ENCODE measurements around the gene TAS2R16. TPM values are rescaled to one million over a fixed set of nuclear protein-coding genes. Genes with fewer than 3 reads are reported as not detected.

The TAS2R16 gene
- total and polyA plus RNA-seq, 2 of the 13 experiments (the other 11 are each of a cell fraction or from before 2014, with no cell fraction given) = not detected

GRCh38 chr7:123028339-123028738, 32.8 kb upstream of the TAS2R16 start:
- ChIA-PET POLR2A (no interaction called here), CTCF (ENCODE audit: low intra/inter-chr PET ratio, low total read pairs) (no interaction called here)
- 3% methylated on average over 3 of the region's 3 CpGs for WGBS (ENCODE audit: low lambda C conversion rate)
- Histone ChIP-seq H3K79me2 (ENCODE audit: insufficient read depth, low read length) (no peaks in the 10 kb centered on the region), H3K9me3 (ENCODE audit: low read length) (no peaks in the 10 kb centered on the region), H4K20me1 (ENCODE audit: insufficient read depth, low read length) (no peaks in the 10 kb centered on the region), H3K27ac (ENCODE audit: extremely low read length, insufficient read depth, low read length) (no peak overlapping the region), H3K4me1 (ENCODE audit: insufficient read depth, low read length) (no peaks in the 10 kb centered on the region), H3K36me3 (replicated peaks in 1 of 2; ENCODE audit: control insufficient read depth in 1 of 2, insufficient read depth in 2 of 2, low read length in 2 of 2) (no peaks in the 10 kb centered on the region), H3K27me3 (ENCODE audit: control insufficient read depth in 1 of 2, insufficient read depth in 2 of 2, low read length in 2 of 2) (no peaks in the 10 kb centered on the region), H3K4me2 (ENCODE audit: low read depth, low read length) (no peak overlapping the region), H3K4me3 (replicated peaks in 1 of 3; ENCODE audit: insufficient read depth in 1 of 3, low read depth in 2 of 3, low read length in 3 of 3) (no peak overlapping the region), H2AFZ (ENCODE audit: low read length) (no peak overlapping the region), H3K9ac (ENCODE audit: insufficient read depth, low read depth, low read length) (no peak overlapping the region)
- DNase-seq (ENCODE audit: low spot score) (no peak), FAIRE-seq (no peak), ATAC-seq (no peak)
- BruUV-seq (replicated peaks) = no TSS peak
- TF ChIP-seq RNF2 (conservative IDR thresholded peaks at IDR 0.05; ENCODE audit: low read depth) = no peak
- TF ChIP-seq TCF12 (IDR thresholded peaks at IDR 0.05) = no peak
- TF ChIP-seq TCF12 (CRISPR knock-in tag; IDR thresholded peaks at IDR 0.05) = no peak
- no peak for TF ChIP-seq NCOR1 (IDR thresholded peaks at IDR 0.05; ENCODE audit: borderline replicate concordance, low read length)
- no peak for TF ChIP-seq MZF1 (CRISPR knock-in tag; IDR thresholded peaks at IDR 0.05; ENCODE audit: borderline replicate concordance)
- no peak for TF ChIP-seq SALL2 (CRISPR knock-in tag; IDR thresholded peaks at IDR 0.05)
- TF ChIP-seq ZNF790 (CRISPR knock-in tag; IDR thresholded peaks at IDR 0.05; ENCODE audit: borderline replicate concordance) = no peak
- TF ChIP-seq NFE2L1 (CRISPR knock-in tag; IDR thresholded peaks at IDR 0.05; ENCODE audit: borderline replicate concordance) = no peak
- TF ChIP-seq ZMYM3 (CRISPR knock-in tag; IDR thresholded peaks at IDR 0.05) = no peak
- no peak for TF ChIP-seq FOXC1 (CRISPR knock-in tag; IDR thresholded peaks at IDR 0.05; ENCODE audit: borderline replicate concordance)
- TF ChIP-seq ZBTB4 (CRISPR knock-in tag; IDR thresholded peaks at IDR 0.05; ENCODE audit: borderline replicate concordance) = no peak
- TF ChIP-seq ZNF766 (CRISPR knock-in tag; IDR thresholded peaks at IDR 0.05; ENCODE audit: borderline replicate concordance) = no peak
- intact Hi-C loops (cut with micrococcal nuclease; ENCODE audit: unreplicated experiment) (no loop called here), in situ Hi-C loops (cut with HindIII; ENCODE audit: extremely low pct_ligation_motif_present, low pct_unique_long_range_greater_than_20kb) (no loop called here)

All from HepG2 (cell line).